Stimulated activated CD4-positive, alpha-beta T cell treated with anti-CD3 and anti-CD28 coated beads, Interleukin-2, amount 100 ng/mL, for 24 hours (primary cell): ENCODE data around the gene GPR132.
"Not testable (repeated sequence)": the region's sequence is repeated elsewhere in the genome, so short reads cannot be mapped to it uniquely, and the experiment has no call there.

Experiments used
- DNase-seq, 2 donors: peaks; one replicate each; pipeline ENCODE4 v3.0.0-alpha.2; 2020

Gene GPR132

GRCh38 chr14:105090493-105091053 is 25.3 kb upstream of the GPR132 start:
- peak; percentile 93 for DNase-seq

- DNase-seq, result no peak
Observed at GRCh38 chr14:105089746-105090492, 24.7 kb upstream of the GPR132 start.

GRCh38 chr14:105088812-105089745 is 23.8 kb upstream of the GPR132 start:
- no peak for DNase-seq

GRCh38 chr14:105087963-105088811 is 23.0 kb upstream of the GPR132 start:
- DNase-seq, result no peak

- peak in 1 of 2 donors; percentile 56 for DNase-seq
Observed at GRCh38 chr14:105087308-105087962, 22.2 kb upstream of the GPR132 start.

GRCh38 chr14:105086833-105087307 is 21.6 kb upstream of the GPR132 start:
- peak; percentile 84 to 90 for DNase-seq

- no peak for DNase-seq
Observed at GRCh38 chr14:105085766-105086165, 20.5 kb upstream of the GPR132 start.

GRCh38 chr14:105084741-105085571 is 19.7 kb upstream of the GPR132 start:
- no peak for DNase-seq

- no peak for DNase-seq
Observed at GRCh38 chr14:105083926-105084685, 18.9 kb upstream of the GPR132 start.

GRCh38 chr14:105082703-105083102 is 17.5 kb upstream of the GPR132 start:
- DNase-seq, result no peak

- not testable (repeated sequence) for DNase-seq
Observed at GRCh38 chr14:105081473-105081872, 16.2 kb upstream of the GPR132 start.

GRCh38 chr14:105080161-105080560 is 14.9 kb upstream of the GPR132 start:
- DNase-seq, result no peak

GRCh38 chr14:105078294-105078693 is 13.1 kb upstream of the GPR132 start:
- no peak for DNase-seq

GRCh38 chr14:105077649-105077995 is 12.4 kb upstream of the GPR132 start:
- DNase-seq, result no peak

GRCh38 chr14:105076805-105077648 is 11.8 kb upstream of the GPR132 start:
- no peak for DNase-seq

- DNase-seq, result no peak
Observed at GRCh38 chr14:105076296-105076804, 11.1 kb upstream of the GPR132 start.

- DNase-seq, result peak in 1 of 2 donors; percentile 47
Observed at GRCh38 chr14:105075379-105076295, 10.4 kb upstream of the GPR132 start.

GRCh38 chr14:105074601-105075053 is 9.4 kb upstream of the GPR132 start:
- DNase-seq, result no peak
